Skin epidermis (tissue), 12 donors: ENCODE measurements around the gene ADAMTS4.

Source experiments
- H3K27ac ChIP-seq, 21 experiments: fragments of 200-600 bp; sonication (generic) in 11 of 21; one replicate each; pipeline ENCODE4 v1.5.0; 2020; ENCODE audit warnings: mild to moderate bottlenecking in 3 of 21, inconsistent platforms in 2 of 21, moderate library complexity in 2 of 21
- H3K4me3 ChIP-seq, 7 experiments: fragments of 200-600 bp; sonication (generic) in 2 of 7; one replicate each; pipeline ENCODE4 v1.5.0; 2020; ENCODE audit warnings: inconsistent platforms in 2 of 7, mild to moderate bottlenecking in 2 of 7, moderate library complexity in 1 of 7

ADAMTS4 gene

DNA sequence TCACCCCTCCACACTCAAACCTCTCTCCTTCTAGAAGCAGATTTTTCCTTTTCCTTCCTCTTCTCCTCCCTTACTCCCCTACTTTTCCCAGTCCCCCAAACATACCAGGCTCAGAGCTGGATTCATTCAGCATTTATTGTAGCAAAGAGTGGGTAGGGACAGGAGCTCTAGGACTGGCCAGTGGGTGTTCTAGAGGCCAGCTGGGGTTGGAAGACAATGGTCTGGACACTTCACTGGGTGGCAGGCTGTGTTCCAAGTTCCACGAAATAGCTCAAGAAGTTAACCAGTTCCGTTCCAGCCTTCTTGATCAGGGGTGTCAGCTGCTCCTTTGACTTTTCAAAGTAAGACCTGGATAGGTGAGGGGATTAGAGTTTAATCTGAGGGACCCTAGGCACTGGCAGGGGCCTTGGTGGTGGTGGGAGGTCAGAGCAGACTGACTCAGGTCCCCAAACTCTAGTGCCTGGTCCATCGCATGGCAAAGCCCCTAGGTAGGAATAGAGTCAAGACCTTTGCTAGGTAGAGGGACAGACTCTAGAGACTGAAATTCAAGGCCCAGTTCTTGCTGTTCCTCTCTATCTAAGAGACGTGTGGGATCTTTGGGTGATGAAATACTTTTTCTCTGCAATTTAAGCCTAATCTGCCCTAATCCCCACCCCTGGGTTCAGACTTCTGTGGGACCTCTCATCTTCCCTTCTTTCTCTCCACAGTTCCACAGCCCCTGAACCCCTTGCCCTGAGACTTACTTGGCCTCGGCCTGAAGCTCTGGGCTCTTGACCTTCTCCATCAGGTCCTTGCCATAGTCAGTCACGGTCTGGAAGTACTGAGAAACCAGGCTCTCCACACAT is 23.5 kb upstream of the ADAMTS4 start:
- H3K4me3 ChIP-seq = no peak overlapping the region
- no peak overlapping the region for H3K27ac ChIP-seq

DNA sequence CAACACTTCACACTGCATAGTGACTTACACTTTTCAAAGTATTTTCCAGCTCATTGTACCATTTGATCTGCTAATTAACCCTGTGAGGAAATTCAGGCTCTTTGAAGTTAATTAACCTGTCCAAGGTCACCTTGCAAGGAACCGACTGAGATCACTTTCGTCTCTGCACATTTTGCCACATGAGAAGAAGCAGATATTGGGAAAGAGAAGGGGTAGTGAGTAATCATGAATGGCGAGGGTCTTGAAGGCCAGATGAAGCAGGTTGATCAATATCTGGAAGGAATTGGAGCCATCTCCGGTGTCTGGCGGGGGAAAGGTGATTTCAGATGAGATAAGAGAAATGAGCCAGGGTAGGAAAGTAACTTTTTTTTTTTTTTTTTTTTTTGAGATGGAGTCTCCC is 21.1 kb upstream of the ADAMTS4 start:
- Histone ChIP-seq H3K4me3 (no peak overlapping the region), H3K27ac (no peak overlapping the region)

DNA sequence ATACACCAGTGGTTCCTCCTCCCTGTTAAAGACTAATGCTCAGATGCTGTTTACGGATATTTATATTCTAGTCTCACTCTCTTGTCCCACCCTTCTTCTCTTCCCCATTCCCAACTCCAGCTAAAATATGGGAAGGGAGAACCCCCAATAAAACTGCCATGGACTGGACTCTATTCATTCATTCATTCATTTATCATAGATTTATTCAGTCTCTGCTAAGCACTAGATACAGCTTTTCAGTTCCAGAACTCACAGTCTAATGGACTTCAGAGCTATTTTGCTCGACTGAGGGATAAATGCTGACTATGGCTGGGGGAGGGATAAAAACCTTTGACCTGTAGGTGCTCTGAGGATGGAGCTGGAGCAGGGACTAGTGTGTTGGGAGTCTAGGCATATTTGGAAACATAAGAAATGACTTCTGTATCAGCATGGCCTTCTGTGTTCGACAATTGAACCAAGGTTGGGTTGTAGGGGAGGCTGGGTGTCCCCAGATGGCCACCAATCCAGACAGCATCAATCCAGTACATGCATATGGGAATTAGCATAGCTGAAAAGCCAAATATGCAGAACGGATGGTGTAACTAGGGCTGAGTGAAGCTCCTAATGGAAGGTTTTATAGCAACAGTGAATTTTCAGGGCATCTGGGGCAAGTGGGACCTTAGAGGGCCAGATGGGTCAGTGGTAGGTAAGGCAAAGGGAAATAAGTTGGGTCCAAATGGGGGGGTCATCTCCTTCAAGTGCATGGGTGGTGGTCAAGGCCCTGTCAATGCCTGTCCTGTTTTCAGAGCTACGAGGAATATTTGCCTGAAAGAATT is 20.4 kb upstream of the ADAMTS4 start:
- no peak overlapping the region for H3K4me3 ChIP-seq

DNA sequence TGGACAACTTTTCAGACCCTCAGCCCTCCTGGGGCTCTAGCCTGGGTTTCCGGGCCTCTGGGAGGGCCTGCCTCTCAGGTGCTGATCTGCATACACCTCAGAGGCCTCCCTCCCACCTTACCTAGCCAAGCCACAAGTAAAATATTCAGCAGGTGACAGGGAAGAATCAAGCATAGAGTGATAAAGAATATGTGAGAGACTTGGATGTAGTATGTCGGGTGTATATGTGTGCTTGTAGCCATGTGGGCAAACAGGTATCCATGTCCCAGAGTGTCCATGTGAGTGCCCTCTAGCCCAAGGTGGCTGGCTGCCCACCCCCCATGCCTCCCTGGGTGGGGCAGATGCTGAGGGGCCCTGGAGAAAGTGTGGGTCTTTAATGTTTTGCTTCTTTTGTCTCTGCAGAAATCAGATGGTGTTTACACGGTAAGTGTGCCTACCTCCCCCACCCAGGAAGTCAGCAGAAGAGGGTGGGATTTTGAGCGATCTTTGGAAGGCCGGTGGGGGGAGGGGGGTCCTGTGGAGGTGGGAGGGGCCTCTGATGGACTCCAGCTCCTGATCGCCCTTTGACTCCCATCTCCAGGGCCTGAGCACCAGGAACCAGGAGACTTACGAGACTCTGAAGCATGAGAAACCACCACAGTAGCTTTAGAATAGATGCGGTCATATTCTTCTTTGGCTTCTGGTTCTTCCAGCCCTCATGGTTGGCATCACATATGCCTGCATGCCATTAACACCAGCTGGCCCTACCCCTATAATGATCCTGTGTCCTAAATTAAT is 19.6 kb upstream of the ADAMTS4 start:
- H3K27ac ChIP-seq = peak overlapping the region in 9 of 21 experiments; percentile 50 to 89 (median 72)
- no peak overlapping the region for H3K4me3 ChIP-seq

More for the DNA sequence above, 20.4 kb upstream of the ADAMTS4 start:
- H3K27ac ChIP-seq = no peak overlapping the region

DNA sequence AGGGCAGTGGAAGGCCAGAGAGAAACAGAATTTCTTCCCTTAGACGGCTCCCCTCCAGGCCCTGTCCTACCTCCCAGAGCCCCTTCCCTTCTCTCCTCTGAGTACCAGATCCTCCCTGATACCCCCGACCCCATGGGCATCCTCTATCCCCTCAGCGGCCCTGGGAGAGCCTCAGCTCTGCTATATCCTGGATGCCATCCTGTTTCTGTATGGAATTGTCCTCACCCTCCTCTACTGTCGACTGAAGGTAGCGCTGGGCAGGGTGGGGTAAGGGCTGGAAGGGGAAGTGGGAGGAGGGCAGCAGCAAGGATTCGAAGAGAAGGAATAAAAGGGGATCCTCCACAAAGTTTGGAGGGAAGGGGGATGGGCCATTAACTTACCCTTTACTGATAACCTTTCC is 19.0 kb upstream of the ADAMTS4 start:
- Histone ChIP-seq H3K4me3 (no peak overlapping the region), H3K27ac (peak overlapping the region in 15 of 21 experiments; percentile 34 to 89 (median 71))

DNA sequence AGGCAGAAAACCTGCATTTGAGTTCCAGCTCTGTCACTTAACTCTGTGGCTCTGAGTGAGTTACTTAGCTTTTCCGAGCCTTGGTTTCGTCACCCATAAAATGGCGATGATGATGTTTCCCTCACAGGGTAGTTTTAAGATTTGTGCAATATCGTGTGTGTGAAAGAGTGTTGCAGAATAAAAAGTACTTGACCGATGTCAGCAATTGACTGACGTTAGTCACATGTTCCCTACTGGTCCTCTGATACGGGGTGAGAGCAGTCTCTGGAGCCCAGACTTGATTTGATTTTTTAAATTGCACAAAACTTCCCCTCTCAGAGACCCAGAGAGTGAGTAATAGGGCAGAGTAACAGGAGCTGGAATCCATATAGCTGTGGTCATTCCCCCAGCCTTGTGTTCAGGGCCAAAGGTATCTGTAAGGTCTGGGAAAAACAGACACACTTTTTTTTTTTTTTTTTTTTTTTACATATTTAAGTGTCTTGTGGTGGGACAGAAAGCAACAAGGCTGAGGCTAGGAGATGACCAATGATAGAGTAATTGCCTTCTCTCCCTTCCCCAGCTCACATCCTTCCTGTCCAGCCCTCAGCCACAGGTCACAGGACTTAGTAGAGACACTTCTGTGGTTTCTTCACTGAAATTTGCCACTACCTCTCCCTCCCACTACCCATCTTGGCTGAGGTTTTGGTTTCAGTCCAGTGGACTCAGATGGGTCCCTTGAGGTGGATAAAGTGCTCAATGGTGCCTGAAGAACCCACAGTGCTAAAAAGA is 18.3 kb upstream of the ADAMTS4 start:
- H3K27ac ChIP-seq = peak overlapping the region in 20 of 21 experiments; percentile 34 to 89 (median 69)
- H3K4me3 ChIP-seq = peak overlapping the region in 5 of 7 experiments; percentile 12 to 27 (median 21)

DNA sequence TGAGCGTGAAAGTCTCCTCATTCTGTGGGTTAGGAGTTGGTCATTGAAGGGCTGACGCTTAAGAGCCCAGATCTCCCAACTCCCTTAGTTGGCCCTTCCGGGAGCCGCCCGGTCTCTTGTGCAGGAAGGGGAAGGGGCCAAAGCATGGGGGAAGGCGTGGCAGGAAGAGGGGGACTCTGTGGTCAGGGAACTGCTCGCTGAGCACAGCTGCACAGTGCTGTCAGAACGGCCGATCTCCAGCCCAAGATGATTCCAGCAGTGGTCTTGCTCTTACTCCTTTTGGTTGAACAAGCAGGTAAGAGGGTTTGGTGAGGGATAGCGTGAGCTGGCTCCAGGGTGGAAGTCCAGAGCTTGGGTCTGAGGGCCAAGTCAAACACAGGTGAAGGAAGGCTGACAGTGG is 16.2 kb upstream of the ADAMTS4 start, which contains the start of gene FCER1G:
FCER1G (plus strand) TSS at position 220 of the 400 bp plus-strand sequence; CDS start at position 247, 27 bp downstream.
- Histone ChIP-seq H3K4me3 (peak within 1 kb of the TSS; percentile 1 to 33 (median 19)), H3K27ac (peak within 1 kb of the TSS in 19 of 21 experiments; percentile 36 to 84 (median 56))

DNA sequence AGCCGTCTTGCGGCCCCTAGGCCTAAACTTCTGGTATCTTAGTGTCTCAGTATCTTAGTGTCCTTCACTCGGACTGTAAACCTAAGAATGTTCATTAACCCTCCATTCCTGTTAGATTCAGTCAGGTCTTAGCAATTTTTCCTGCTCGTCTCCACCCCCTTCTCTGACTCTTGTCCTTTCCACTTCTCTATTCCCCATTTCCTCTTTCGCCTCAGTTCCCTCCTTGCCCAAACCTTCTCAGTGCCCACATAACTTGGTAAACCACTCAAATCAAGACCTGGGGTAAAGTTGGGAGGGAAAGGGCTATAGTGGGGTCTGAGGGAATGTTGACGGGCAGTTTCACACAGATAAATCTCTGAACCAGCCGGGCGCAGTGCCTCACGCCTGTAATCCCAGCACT is 15.5 kb upstream of the ADAMTS4 start:
- Histone ChIP-seq H3K4me3 (no peak overlapping the region), H3K27ac (peak overlapping the region in 14 of 21 experiments; percentile 17 to 80 (median 54))

DNA sequence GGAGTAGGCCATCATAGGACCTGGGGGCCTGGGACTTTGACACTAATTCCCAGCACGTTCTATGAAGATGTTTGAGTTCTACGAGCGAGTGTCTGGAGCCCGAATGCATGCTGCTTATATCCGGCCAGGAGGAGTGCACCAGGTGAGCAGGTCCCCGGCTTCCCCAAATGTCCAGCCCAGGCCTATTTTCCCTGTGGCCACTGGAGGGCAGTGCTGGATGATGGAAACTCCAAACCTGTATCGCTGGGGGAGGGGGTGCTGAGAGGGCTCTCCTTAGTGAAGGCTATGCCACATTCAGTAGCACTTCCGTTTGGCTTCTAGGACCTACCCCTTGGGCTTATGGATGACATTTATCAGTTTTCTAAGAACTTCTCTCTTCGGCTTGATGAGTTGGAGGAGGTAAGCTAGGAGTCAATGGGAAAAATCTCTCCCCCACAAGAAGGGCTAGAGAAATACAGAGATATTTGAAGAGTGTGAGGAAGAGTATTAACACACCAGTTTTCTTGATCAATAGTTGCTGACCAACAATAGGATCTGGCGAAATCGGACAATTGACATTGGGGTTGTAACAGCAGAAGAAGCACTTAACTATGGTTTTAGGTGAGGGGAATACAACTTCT is 11.0 kb upstream of the ADAMTS4 start:
- Histone ChIP-seq H3K27ac (peak overlapping the region in 1 of 21 experiments; percentile 52), H3K4me3 (no peak overlapping the region)

DNA sequence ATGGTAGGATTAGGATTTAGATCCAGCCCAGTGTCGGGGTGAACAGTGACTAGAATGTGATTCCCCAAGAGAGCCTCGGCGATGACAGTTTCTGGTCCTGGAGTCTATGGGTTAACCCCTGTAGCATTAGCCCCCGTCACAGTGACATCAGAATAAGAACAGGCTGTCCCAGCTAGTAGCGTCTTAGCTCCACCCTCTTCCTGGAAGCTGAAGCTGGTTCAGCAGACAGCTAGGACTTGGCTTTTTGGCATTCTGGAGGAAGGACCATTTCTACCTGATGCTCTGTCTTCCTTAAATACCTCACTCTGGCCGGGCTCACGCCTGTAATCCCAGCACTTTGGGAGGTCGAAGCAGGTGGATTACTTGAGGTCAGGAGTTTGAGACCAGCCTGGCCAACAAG is 8.3 kb upstream of the ADAMTS4 start:
- H3K27ac ChIP-seq = peak overlapping the region in 4 of 21 experiments; percentile 26 to 69 (median 54)
- H3K4me3 ChIP-seq = no peak overlapping the region

DNA sequence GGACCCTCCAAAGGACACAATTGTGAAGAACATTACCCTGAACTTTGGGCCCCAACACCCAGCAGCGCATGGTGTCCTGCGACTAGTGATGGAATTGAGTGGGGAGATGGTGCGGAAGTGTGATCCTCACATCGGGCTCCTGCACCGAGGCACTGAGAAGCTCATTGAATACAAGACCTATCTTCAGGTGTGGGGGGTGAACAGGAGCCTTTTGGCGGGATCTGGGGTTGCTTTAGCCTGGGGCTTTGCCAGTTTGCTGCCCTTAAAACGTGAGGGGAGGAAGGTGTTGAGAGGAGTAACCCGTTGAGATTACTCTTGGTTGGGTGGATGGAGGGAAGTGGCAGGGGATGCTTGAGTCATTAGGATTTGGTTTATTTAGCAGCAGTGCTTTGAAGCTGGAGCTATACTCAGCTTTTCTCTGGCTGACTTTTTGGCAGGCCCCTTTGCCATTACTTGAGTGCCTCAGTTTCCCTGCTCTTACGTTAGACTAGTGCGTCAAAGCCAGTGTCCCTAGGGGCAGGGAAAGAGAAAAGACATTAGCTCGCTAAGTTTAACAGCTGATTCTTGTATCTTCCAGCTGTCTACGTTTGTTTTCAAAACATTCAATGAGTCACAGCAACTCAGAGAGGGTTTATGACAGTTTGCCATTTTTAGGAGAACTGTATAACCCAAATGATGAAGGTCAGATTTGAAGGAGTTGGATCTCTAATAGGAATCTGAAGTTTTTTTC is 7.7 kb upstream of the ADAMTS4 start:
- H3K27ac ChIP-seq = peak overlapping the region in 4 of 21 experiments; percentile 0 to 69 (median 38)
- H3K4me3 ChIP-seq = no peak overlapping the region

DNA sequence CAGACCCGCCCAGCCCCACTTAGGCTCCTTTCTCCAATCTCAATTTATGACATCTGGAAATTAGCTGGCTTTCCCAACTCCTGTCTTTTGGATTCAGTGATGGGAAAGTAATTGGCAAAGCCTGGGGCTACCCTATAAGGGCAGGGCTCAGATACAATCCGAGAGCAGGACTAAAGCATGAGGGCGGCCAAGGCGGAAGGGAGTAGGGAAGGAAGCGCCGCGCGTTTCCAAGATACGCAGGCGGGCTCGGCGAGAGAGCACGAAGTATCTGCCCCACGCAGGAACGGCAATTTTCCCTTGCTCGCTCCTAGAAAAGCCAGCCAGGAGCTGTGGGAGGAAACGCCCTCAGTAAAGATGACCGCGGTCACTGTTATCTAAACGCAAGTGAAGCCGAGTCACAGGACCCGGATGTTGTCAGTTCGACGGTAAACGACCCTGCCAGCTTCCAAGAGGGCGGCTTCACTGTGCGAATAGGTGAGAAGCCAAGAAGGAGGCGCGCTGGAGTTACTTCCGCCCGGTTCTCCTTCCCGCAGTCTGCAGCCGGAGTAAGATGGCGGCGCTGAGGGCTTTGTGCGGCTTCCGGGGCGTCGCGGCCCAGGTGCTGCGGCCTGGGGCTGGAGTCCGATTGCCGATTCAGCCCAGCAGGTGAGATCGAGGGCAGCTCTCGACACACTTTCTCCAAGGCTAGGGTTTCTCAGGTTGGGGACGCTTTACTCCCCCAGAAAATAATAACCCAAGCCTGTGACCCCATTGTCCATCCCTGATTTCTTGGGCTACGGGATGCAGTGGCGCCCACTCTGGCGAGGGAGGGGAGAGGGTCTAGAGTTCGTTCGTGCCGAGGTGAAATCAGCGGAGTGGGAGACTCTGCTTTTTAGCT is 3.2 kb upstream of the ADAMTS4 start, which contains the start of gene NDUFS2:
NDUFS2 (plus strand) TSS at position 532 of the 877 bp plus-strand sequence; CDS start at position 551, 19 bp downstream.
- Histone ChIP-seq H3K4me3 (peak within 1 kb of the TSS; percentile 57 to 87 (median 76)), H3K27ac (peak within 1 kb of the TSS; percentile 75 to 98 (median 94))

DNA sequence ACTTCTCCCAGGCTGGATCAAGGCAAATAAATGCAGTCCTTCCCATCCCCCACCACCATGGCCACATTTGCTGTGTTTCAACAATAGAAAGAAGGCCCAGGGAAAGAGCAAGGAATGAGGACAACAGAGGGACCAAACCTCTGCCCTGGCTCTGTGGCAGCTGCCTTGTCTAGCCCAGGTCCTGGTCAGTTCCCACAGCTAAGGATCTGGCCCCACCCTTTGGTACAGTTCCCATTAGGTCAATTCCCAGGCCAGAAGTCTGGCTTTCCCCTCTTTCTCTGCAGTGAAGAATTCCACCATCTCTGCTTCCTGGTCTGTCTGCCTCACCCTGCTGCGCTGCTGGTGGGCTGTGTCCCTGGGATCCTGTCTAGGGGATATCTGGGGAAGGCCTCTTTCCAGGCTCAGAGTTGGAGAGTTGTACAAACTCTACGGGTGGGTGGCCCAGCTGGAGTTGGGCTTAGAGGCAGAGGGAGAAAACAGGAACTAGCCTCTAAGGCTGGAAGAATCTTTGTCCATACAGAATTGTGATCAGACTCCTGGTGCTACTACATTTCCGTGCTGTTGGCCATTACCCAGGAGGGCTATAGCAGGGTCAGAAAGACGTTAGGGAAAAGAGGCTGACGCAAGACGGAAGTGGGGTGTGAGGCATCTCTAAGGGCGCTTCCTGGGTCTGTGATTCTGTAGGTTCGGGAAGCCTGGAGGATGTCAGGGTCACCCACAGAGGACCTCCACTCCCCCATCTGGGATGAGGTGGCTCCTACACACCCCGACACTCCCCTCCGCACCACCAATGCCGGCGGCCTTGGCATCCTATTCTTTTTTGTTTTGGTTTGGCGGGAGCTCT is 2.4 kb upstream of the ADAMTS4 start:
- H3K4me3 ChIP-seq = peak overlapping the region; percentile 57 to 87 (median 76)
- H3K27ac ChIP-seq = peak overlapping the region; percentile 75 to 98 (median 94)

DNA sequence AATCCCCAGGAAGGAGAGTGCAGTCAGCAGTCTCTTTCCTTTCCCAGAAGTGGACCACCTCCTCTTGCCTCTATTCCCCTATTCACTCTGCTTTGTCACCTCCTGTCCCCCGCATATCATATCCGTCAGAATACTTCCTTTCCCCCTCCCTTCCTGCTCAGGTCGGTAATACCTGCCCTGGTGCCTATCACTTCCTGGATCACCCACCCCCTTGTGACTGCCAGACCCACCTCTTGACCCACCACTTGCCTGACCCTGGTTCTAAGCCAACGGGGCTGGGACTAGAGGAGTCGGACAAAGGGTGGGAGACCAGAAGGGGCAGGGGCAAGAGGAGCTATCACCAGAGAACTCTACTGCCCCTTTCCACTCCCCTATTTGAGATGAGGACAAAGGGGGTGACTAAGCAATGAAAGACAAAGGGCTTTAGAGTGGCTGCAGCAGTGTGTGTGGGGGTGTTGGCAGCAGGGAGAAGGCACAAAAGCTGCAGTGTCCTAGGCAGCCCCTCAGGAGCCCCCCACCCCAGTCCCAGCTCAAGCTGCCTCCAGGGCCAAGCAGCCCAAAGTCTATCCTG is 1.7 kb upstream of the ADAMTS4 start:
- H3K4me3 ChIP-seq = no peak overlapping the region
- H3K27ac ChIP-seq = peak overlapping the region; percentile 29 to 98 (median 94)

DNA sequence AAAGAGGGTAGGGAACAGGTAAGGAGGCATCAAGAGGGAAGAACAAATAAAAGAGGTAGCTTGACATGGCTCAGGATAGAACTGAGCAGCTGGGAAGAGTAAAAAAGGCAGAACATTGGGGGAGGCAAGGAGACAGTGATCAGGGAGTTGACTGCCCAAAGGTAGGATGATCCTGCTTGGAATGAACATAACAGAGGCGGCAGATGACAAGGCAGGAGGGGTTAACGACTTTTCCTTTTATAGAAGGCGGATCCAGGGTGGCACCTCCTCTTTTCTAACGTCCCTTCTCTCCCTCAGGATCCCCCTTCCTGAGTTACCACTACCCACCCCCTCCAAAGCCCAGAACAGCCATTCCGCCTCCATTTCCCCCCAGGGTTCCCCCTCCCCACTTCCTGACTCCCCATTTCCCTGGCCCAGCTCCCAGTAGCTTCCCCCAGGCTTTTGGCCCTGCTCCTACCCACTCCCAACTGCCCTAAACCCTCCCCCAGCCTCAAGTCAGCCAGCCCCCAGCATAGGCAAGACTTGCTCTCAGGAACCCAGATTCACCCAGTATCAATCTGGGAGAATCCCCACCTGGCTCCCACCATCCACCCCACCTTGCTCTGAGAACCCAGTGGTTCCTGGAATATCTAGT is 769 bp upstream of the ADAMTS4 start:
- peak overlapping the region in 20 of 21 experiments; percentile 36 to 98 (median 94) for H3K27ac ChIP-seq
- H3K4me3 ChIP-seq = no peak overlapping the region
